Measurements from ENCODE around the gene PPP6R2.

DNA sequence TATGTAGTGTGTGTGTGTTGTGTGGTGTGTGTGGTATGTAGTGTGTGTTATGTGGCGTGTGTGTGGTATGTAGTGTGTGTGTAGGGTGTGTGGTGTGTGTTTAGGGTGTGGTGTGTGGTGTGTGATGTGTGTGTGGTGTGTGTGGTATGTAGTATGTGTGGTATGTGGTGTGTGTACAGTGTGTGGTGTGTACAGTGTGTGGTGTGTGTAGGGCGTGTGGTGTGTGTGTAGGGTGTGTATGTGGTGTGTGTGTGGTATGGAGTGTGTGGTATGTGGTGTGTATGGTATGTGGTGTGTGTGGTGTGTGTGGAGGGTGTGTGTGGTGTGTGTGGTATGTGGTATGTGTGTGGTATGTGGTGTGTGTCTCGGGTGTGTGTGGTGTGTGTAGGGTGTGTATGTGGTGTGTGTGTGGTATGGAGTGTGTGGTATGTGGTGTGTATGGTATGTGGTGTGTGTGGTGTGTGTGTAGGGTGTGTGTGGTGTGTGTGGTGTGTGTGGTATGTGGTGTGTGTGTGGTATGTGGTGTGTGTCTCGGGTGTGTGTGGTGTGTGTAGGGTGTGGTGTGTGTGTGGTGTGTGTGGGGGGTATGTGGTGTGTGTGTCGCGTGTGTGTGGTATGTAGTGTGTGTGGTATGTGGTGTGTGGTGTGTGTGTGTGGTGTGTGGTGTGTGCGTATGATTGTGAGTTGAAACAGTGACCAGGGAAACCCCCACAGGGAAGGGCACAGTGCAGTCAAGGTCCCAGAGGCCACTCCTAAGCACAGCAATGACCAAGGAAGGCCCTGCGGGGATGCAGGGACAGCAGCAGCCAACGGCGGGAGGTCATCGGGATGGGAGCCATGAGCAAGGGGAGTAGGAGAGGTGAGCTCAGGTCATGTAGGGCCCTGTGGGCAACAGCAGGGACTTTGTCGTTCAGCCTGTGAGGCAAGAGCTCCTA is 2.9 kb upstream of the PPP6R2 start:
- TF ChIP-seq, protein P1, sequence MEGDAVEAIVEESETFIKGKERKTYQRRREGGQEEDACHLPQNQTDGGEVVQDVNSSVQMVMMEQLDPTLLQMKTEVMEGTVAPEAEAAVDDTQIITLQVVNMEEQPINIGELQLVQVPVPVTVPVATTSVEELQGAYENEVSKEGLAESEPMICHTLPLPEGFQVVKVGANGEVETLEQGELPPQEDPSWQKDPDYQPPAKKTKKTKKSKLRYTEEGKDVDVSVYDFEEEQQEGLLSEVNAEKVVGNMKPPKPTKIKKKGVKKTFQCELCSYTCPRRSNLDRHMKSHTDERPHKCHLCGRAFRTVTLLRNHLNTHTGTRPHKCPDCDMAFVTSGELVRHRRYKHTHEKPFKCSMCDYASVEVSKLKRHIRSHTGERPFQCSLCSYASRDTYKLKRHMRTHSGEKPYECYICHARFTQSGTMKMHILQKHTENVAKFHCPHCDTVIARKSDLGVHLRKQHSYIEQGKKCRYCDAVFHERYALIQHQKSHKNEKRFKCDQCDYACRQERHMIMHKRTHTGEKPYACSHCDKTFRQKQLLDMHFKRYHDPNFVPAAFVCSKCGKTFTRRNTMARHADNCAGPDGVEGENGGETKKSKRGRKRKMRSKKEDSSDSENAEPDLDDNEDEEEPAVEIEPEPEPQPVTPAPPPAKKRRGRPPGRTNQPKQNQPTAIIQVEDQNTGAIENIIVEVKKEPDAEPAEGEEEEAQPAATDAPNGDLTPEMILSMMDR (IDR thresholded peaks at IDR 0.05 in 2 of 3, conservative IDR thresholded peaks at IDR 0.05 in 1 of 3; ENCODE audit: borderline replicate concordance in 1 of 3, insufficient read depth in 1 of 3, low read depth in 2 of 3, low read length in 2 of 3): no peak
- no peak for TF ChIP-seq EZH2 (IDR thresholded peaks at IDR 0.05)
- TF ChIP-seq SIN3A (IDR thresholded peaks at IDR 0.05; ENCODE audit: low read depth): no peak
